ENCODE data around the gene ADGRG1. TPM values are rescaled to one million over a fixed set of nuclear protein-coding genes. Genes with fewer than 3 reads are reported as not detected.

Gene ADGRG1
- polyA plus RNA-seq, 1 experiment = 2.1 TPM

- Histone ChIP-seq H3K27ac (ENCODE audit: low read depth, low read length) (no peak overlapping the region), H3K4me3 (ENCODE audit: low read depth, low read length) (no peak overlapping the region), H3K9me3 (ENCODE audit: control insufficient read depth, insufficient read depth, low read length) (no peaks in the 10 kb centered on the region; the same call in 1 of the 2 replicates), H3K27me3 (ENCODE audit: control insufficient read depth, insufficient read depth, low read length) (peaks cover 27% of the 10 kb centered on the region)
- no peak for DNase-seq (ENCODE audit: low read depth, low spot score)
- ChIA-PET CTCF (no interaction called here), POLR2A (no interaction called here)
- no peak for TF ChIP-seq CTCF (IDR thresholded peaks at IDR 0.05; ENCODE audit: low read depth, low read length)
Observed at GRCh38 chr16:57700781-57701551, 72.5 kb downstream of the ADGRG1 start.

- no peak overlapping the region for H3K27ac ChIP-seq (ENCODE audit: low read depth, low read length)
- peaks cover 27% of the 10 kb centered on the region for H3K27me3 ChIP-seq (ENCODE audit: control insufficient read depth, insufficient read depth, low read length)
- H3K4me3 ChIP-seq (ENCODE audit: low read depth, low read length) = no peak overlapping the region
- TF ChIP-seq CTCF (IDR thresholded peaks at IDR 0.05; ENCODE audit: low read depth, low read length) = no peak
- no peaks in the 10 kb centered on the region; the same call in 1 of the 2 replicates for H3K9me3 ChIP-seq (ENCODE audit: control insufficient read depth, insufficient read depth, low read length)
- ChIA-PET POLR2A (no interaction called here), CTCF (no interaction called here)
- no peak for DNase-seq (ENCODE audit: low read depth, low spot score)
Observed at GRCh38 chr16:57701759-57702371, 73.4 kb downstream of the ADGRG1 start.

- Histone ChIP-seq H3K4me3 (ENCODE audit: low read depth, low read length) (no peak overlapping the region), H3K9me3 (ENCODE audit: control insufficient read depth, insufficient read depth, low read length) (no peaks in the 10 kb centered on the region), H3K27me3 (ENCODE audit: control insufficient read depth, insufficient read depth, low read length) (peaks cover 31% of the 10 kb centered on the region), H3K27ac (ENCODE audit: low read depth, low read length) (no peak overlapping the region)
- TF ChIP-seq CTCF (IDR thresholded peaks at IDR 0.05; ENCODE audit: low read depth, low read length) = no peak
- CTCF ChIA-PET = no interaction called here
- DNase-seq (ENCODE audit: low read depth, low spot score) = no peak
- POLR2A ChIA-PET = interaction anchor here (0.6 kb wide), 1 partner anchor 32 kb away, joined by 3 read pairs; the partner anchor contains the start of gene KATNB1
Observed at GRCh38 chr16:57703416-57704010, 75.1 kb downstream of the ADGRG1 start.

GRCh38 chr16:57704011-57704904 is 75.8 kb downstream of the ADGRG1 start:
- ChIA-PET POLR2A (interaction anchor here (0.6 kb wide), 1 partner anchor 31 kb away, joined by 3 read pairs; the partner anchor contains the start of gene KATNB1), CTCF (no interaction called here)
- TF ChIP-seq CTCF (IDR thresholded peaks at IDR 0.05; ENCODE audit: low read depth, low read length) = no peak
- DNase-seq (ENCODE audit: low read depth, low spot score) = no peak
- H3K9me3 ChIP-seq (ENCODE audit: control insufficient read depth, insufficient read depth, low read length) = no peaks in the 10 kb centered on the region
- H3K27ac ChIP-seq (ENCODE audit: low read depth, low read length) = no peak overlapping the region
- H3K4me3 ChIP-seq (ENCODE audit: low read depth, low read length) = no peak overlapping the region
- H3K27me3 ChIP-seq (ENCODE audit: control insufficient read depth, insufficient read depth, low read length) = peaks cover 34% of the 10 kb centered on the region

Data from AG04450 (cell line).